RKO (cell line): ENCODE measurements around the gene SCAF11.

Experiments
- DNase-seq: peaks from one replicate; pipeline ENCODE4 v3.0.0-alpha.2; 2016; ENCODE audit warnings: low spot score

SCAF11 gene

GRCh38 chr12:45913631-45914030 lies 76.7 kb downstream of the SCAF11 start:
- no peak for DNase-seq

- DNase-seq: no peak
Observed at GRCh38 chr12:45912774-45913173, 77.6 kb downstream of the SCAF11 start.

DNA sequence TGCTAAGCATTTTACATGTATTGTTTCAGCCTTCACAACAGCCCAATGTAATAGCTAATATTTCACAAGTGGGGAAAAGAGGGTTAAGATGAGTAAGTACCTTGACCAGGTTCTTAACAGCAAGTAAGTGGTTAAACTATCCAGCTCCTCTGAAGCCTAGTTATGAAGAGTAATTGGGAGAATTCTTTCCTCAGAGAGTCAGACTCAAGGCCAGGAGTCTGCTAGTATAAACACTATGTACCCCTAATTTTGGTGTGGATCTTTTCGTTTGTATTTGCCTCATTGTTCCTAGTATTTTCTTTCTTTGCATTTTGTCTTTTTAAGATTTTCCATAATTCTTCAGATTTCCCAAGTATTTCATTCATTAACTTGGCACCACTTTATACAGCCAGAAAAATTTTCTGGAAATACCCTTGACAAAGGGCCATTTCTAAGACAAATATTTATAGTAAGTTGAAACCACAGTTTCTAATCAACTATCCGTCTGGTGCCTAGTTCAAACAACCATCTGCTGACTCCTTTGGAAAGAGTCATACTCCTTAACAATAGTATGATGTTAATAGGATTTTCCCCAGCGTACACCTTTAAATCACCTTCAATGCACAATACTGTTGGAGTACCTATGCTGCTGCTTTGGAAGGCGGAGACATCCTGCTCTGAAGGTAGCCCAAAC lies 81.2 kb downstream of the SCAF11 start:
- DNase-seq: no peak

GRCh38 chr12:45907955-45908354 lies 82.4 kb downstream of the SCAF11 start:
- no peak for DNase-seq

- DNase-seq: no peak
Observed at GRCh38 chr12:45898094-45898493, 92.3 kb downstream of the SCAF11 start.

DNA sequence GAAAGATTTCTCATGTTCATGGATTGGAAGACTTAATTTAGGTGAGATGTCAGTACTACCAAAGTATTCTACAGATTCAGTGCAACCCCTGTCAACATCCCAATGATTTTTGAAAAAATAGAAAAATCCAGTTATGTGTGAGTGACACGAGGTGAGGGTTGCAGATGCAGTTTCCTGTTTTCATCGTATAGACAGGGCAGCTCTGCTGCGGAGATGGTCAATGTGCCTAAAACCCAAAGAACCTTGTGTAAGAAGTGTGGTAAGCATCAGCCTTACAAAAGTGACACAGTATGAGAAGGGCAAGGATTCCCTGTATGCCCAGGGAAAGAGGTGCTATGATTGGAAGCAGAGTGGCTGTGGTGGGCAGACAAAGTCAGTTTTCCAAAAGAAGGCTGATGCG lies 94.4 kb downstream of the SCAF11 start:
- no peak for DNase-seq

GRCh38 chr12:45893240-45893639 lies 97.1 kb downstream of the SCAF11 start:
- DNase-seq: peak; percentile 12

GRCh38 chr12:45890276-45890675 lies 100.1 kb downstream of the SCAF11 start:
- no peak for DNase-seq

DNA sequence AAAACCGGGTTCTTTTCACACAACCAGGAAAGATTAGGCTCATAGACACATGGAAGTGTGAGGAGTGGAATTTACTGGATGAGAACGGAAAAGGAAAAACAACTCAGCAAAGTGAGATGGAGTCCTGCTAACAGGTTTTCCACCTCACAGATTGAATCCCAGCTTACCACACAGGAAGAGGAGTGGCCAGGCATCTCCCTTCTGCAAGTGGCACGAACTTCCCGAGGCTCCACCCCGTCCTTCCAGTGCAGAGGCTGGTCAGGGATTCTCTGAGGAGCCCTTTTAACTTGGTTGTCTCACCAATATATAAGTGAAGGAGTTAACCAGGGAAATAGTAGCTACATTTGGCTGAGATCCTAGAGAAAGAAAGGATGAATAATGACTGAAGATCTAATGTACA lies 102.8 kb downstream of the SCAF11 start:
- no peak for DNase-seq

DNA sequence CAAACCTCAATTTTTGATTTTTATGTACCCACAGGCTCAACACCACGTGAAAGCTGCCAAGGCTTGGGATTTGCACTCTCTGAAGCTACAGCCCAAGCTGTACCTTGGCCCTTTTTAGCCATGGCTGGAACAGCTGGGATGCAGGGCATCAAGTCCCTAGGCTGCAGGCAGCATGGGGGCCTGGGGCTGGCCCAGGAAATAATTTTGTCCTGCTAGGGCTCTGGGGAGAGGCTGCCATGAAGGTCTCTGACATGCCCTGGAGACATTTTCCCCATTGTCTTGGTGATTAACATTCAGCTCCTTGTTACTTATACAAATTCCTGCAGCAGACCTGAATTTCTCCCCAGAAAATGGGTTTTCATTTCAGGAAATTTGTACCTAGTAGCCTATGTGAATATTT lies 103.7 kb downstream of the SCAF11 start:
- no peak for DNase-seq

DNA sequence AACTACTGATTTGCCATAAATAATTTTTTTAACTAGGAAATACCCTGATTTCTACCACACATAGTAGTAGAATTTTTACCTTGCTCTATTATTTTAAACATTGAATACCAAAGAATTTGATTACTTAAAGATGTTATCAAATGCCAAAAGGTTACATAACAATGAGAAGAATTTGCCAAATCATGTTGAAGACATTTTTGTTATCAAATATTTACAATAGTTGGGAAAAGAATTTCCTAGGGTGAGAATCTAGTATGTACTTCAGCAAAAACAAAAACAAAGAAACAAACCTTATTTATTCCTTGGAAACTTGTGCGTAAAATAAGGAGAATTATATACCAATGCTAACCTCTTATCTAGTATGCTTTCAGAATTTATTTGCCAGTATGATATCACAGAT lies 107.2 kb downstream of the SCAF11 start:
- no peak for DNase-seq

GRCh38 chr12:45880533-45880932 lies 109.8 kb downstream of the SCAF11 start:
- DNase-seq: no peak

DNA sequence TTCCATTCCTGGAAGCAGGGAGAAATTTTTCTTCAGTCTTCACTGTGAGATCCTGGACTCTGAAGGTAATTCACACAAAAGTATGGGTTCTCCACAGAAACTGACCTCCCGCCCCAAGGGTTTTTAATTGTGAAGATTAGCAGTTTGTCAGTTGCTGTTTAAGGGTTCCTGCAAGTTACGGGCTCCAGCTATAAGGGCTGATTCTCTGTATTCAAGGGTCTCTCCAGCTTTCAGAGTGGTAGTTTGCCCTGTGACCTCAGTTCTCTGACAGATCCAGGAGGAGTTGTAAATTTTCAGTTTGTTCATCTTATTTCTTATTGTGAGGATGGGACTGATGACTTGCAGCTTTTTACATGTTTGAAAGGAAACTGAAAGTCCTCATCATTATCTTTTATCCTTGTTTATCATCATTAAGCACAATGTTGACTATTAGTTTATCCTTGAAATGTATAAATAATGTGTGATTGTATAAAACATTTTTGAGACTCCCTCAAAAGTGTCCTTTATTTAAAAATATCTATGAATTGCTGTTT lies 110.9 kb downstream of the SCAF11 start:
- no peak for DNase-seq

DNA sequence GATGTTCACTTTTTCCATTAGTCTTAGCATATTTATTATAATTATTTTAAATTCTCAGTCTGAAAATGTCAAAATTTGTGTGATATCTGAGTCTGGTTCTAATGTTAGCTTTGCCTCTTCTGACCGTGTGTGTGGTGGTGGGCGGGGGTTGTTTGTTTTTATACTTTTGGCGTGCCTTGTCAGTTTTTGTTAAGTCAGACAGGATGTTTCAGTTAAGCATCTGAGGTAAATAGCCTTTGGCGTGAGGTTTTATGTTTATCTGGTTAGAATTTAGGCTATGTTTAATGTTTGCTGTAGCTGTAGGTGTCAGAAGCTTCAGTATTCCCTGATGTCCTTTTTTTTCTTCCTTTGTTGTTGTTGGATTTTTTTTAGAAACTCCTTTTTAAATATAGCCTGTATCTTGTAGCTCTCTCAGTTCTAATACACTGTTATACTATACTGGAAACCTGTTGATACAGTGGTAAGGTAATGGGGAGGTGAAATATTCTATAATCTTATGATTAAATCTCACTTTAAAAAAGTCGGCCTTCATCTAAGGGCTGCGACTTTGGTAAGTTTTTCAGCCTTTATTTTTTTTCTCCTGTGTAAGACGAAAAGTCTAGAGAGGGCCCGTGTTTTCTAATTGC lies 111.6 kb downstream of the SCAF11 start:
- DNase-seq: no peak

- no peak for DNase-seq
Observed at GRCh38 chr12:45877069-45877468, 113.3 kb downstream of the SCAF11 start.

GRCh38 chr12:45872446-45872845 lies 117.9 kb downstream of the SCAF11 start:
- no peak for DNase-seq
